WTC11 (cell line): ENCODE data around the gene RPTOR.

Source experiments
- MAX ChIP-seq: sonication (generic); formaldehyde crosslinking; IDR thresholded peaks from 2 replicates; pipeline ENCODE4 v1.8.0; 2022; ENCODE audit warnings: mild to moderate bottlenecking, missing genetic modification reagents
- MYBL2 ChIP-seq: sonication (generic); formaldehyde crosslinking; IDR thresholded peaks from 2 replicates; pipeline ENCODE4 v1.8.1; 2023; ENCODE audit warnings: mild to moderate bottlenecking, moderate library complexity, missing genetic modification reagents
- NR3C1 ChIP-seq: sonication (generic); formaldehyde crosslinking; conservative IDR thresholded peaks from 2 replicates; pipeline ENCODE4 v1.8.1; 2023; ENCODE audit warnings: low read depth, mild to moderate bottlenecking, missing genetic modification reagents

- no peak for TF ChIP-seq MAX (CRISPR knock-in tag)
- TF ChIP-seq NR3C1 = no peak
- no peak for TF ChIP-seq MYBL2 (CRISPR knock-in tag)
Measured at GRCh38 chr17:80750263-80750662, 205.6 kb downstream of the RPTOR start.
